Left lung (tissue), 10 donors: ENCODE measurements around the gene AGK. TPM values are rescaled to one million over a fixed set of nuclear protein-coding genes. Genes with fewer than 3 reads are reported as not detected.

Source experiments
- ATAC-seq: fragments of 200-7000 bp; cut with Tn5 transposase; one replicate; pipeline ENCODE4 v1.9.1; 2020; ENCODE audit warnings: moderate library complexity
- DNase-seq, 4 donors: peaks; one replicate each; pipeline ENCODE4 v3.0.0-alpha.2; 2013 to 2020
- H3K27ac ChIP-seq, 2 donors: fragments of 200-600 bp; sonication (generic) in 1 of 2; one replicate each; pipeline versions ENCODE4 v1.5.0 to v1.8.0; 2020 to 2021
- H3K27me3 ChIP-seq, 2 donors: fragments of 200-600 bp; sonication (generic) in 1 of 2; one replicate each; pipeline versions ENCODE4 v1.5.0 to v1.8.0; 2020 to 2021
- H3K36me3 ChIP-seq, 2 donors: fragments of 200-600 bp; sonication (generic) in 1 of 2; one replicate each; pipeline versions ENCODE4 v1.5.0 to v1.8.0; 2020 to 2021
- H3K4me1 ChIP-seq, 2 donors: fragments of 200-600 bp; one replicate each; pipeline ENCODE4 v1.8.0; 2021
- H3K4me3 ChIP-seq, 2 donors: fragments of 200-600 bp; sonication (generic) in 1 of 2; one replicate each; pipeline versions ENCODE4 v1.5.0 to v1.8.0; 2020 to 2021; ENCODE audit warnings: mild to moderate bottlenecking in 1 of 2
- H3K9me3 ChIP-seq, 2 donors: fragments of 200-600 bp; sonication (generic) in 1 of 2; one replicate each; pipeline versions ENCODE4 v1.5.0 to v1.8.0; 2020 to 2021
- intact Hi-C, 2 donors: fragments of 100-400 bp; cut with DNase I; formaldehyde crosslinking; loops; one replicate each; pipeline versions ENCODE4 v1.11.2 to v1.14.2; 2022
- polyA plus RNA-seq, 6 donors: library from polyadenylated mRNA; unstranded; fragments of 120-200 nt; gene quantifications; one replicate each; pipeline ENCODE4 v1.2.1, GENCODE V29; 2013; ENCODE audit not compliant: insufficient read length in 6 of 6
- total RNA-seq, 2 donors: library from RNA; stranded (reverse); fragmentation: NEBNext Ultra II Directional; extraction: Animal tissue kit (Norgen Biotek cat#: 25700); gene quantifications; one replicate each; pipeline ENCODE4 v1.2.1, GENCODE V29; 2021
- TF ChIP-seq, protein P1 (sequence below), 2 donors: fragments of 200-600 bp; sonication (generic) in 1 of 2; IDR thresholded peaks; one replicate each; pipeline versions ENCODE4 v1.5.0 to v1.8.0; 2021; ENCODE audit warnings: antibody characterized with exemption in 2 of 2
- donor health status: DM: no; HTN: yes; CAD: no.
- donor health status: DM: no; HTN: no; CAD: no.

AGK gene
- total and polyA plus RNA-seq, 8 donors, result 24.4 to 40.6 (median 36.8) TPM

DNA sequence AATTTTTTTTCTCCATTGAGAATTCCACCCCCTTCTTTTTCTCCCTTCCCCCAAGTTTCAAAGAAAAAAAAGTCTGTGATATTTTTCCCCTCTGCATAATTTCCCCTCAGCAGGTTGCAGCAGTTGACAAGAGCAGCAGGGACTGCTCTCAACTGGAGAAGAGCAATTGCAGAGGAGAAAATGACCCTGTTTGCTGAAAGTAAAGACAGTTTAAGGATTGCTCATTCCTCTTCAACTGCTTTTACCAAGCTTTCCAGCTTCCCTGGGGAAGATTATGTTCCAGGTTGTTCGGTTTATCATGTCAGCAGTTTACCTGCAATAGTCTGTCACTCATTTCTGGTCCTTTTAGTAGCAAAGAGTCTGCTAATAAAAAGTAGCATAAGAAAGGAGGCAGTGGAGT lies 16.2 kb downstream of the AGK start:
- no peak overlapping the region for H3K4me3 ChIP-seq
- intact Hi-C loops, result no loop called here
- TF ChIP-seq, protein P1, sequence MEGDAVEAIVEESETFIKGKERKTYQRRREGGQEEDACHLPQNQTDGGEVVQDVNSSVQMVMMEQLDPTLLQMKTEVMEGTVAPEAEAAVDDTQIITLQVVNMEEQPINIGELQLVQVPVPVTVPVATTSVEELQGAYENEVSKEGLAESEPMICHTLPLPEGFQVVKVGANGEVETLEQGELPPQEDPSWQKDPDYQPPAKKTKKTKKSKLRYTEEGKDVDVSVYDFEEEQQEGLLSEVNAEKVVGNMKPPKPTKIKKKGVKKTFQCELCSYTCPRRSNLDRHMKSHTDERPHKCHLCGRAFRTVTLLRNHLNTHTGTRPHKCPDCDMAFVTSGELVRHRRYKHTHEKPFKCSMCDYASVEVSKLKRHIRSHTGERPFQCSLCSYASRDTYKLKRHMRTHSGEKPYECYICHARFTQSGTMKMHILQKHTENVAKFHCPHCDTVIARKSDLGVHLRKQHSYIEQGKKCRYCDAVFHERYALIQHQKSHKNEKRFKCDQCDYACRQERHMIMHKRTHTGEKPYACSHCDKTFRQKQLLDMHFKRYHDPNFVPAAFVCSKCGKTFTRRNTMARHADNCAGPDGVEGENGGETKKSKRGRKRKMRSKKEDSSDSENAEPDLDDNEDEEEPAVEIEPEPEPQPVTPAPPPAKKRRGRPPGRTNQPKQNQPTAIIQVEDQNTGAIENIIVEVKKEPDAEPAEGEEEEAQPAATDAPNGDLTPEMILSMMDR (IDR thresholded peaks at IDR 0.05), result no peak
- no peaks in the 10 kb centered on the region for H3K9me3 ChIP-seq
- DNase-seq (no peak), ATAC-seq (no peak)
- peaks cover 0 to 57% of the 10 kb centered on the region in 2 donors for H3K36me3 ChIP-seq
- H3K27ac ChIP-seq, result no peak overlapping the region
- no peaks in the 10 kb centered on the region for H3K4me1 ChIP-seq
- H3K27me3 ChIP-seq, result no peaks in the 10 kb centered on the region

DNA sequence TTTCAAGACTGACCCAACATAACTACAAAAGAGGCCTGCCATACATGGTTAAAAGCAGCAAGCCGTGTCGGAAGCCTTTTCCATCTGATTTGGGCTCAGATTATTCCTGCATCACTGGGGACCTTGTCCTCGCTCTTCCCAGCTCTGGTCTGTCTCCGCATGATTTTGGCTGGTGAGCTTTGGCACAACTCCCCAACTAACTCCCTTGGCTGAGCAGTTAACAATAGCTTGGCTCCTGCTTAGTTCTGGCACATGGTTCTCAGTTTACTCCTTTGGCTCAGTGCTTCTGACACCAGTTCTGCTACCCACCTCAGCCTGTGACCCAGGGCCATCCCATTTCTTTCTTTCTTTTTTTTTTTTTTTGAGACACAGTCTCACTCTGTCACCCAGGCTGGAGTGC lies 17.0 kb downstream of the AGK start:
- peaks cover 0 to 51% of the 10 kb centered on the region in 2 donors for H3K36me3 ChIP-seq
- H3K27ac ChIP-seq, result no peak overlapping the region
- intact Hi-C loops, result no loop called here
- DNase-seq (no peak), ATAC-seq (no peak)
- no peaks in the 10 kb centered on the region for H3K9me3 ChIP-seq
- H3K27me3 ChIP-seq, result no peaks in the 10 kb centered on the region
- H3K4me3 ChIP-seq, result no peak overlapping the region
- TF ChIP-seq, protein P1 (IDR thresholded peaks at IDR 0.05), result no peak
- H3K4me1 ChIP-seq, result no peaks in the 10 kb centered on the region

DNA sequence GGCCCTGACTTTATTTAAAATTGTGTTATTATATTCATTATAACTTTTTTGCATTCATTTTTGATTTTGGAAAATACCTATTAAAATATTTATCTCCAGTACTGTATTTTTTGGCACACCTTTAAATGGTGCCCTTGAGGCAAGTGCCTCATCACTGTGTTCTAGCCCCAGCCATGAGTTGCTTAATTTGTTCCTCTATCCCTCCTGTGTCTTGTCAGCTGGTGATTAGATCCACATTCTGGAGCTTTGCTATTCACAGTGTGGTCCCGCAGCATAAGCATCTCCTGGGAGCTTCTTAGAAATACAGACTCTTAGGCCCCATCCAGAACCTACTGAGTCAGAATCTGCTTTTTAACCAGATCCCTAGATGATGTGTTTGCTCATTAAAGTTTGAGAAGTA lies 19.8 kb downstream of the AGK start:
- H3K36me3 ChIP-seq, result peaks cover 0 to 29% of the 10 kb centered on the region in 2 donors
- intact Hi-C loops, result no loop called here
- H3K4me1 ChIP-seq, result no peaks in the 10 kb centered on the region
- ATAC-seq, result no peak
- TF ChIP-seq, protein P1 (IDR thresholded peaks at IDR 0.05), result no peak
- H3K27ac ChIP-seq, result no peak overlapping the region
- H3K27me3 ChIP-seq, result no peaks in the 10 kb centered on the region
- peaks cover 0 to 19% of the 10 kb centered on the region in 2 donors for H3K9me3 ChIP-seq
- no peak overlapping the region for H3K4me3 ChIP-seq
- DNase-seq, result no peak

DNA sequence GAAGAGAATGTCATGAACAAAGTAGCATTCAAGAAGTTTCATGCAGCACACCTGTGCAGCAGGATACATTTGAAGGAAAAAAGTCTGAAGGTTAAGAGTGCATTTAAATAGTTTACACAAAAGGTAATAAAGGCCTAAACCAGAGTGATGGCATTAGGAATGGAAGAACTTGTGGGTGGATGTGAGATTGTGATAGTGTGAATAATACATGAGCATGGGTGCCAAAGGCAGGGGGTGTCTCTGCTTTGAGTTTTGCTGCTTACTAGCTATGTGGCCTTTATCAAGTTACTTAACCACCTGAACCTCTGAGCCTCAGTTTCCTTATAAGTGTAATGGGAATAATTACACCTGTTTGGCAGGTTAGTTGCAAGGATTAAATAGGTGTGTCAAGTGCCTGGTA lies 21.0 kb downstream of the AGK start:
- intact Hi-C loops, result no loop called here
- Histone ChIP-seq H3K36me3 (peaks cover 0 to 28% of the 10 kb centered on the region in 2 donors), H3K9me3 (peaks cover 0 to 25% of the 10 kb centered on the region in 2 donors), H3K27me3 (no peaks in the 10 kb centered on the region), H3K4me1 (no peaks in the 10 kb centered on the region), H3K27ac (no peak overlapping the region), H3K4me3 (no peak overlapping the region)
- DNase-seq (no peak), ATAC-seq (no peak)
- TF ChIP-seq, protein P1 (IDR thresholded peaks at IDR 0.05), result no peak

DNA sequence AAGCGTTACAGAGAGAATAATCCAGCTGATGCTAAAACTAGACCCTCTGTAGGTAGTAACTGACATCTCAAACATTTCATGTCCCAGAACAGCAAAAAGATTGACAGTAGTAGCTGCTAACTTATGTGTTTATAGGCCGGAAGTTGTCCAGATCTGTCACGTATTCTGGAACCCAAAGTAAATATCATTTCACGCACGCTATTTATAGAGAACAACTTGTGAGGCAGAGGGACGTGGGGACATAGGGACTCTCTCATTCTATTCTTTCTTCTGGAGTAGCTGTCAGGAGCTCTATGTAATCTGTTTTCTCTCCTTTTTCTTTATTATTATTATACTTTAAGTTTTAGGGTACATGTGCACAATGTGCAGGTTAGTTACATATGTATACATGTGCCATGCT lies 22.3 kb downstream of the AGK start:
- TF ChIP-seq, protein P1 (IDR thresholded peaks at IDR 0.05), result no peak
- H3K27ac ChIP-seq, result no peak overlapping the region
- no peak for DNase-seq
- ATAC-seq, result no peak
- intact Hi-C loops, result no loop called here
- no peaks in the 10 kb centered on the region for H3K27me3 ChIP-seq
- H3K4me3 ChIP-seq, result no peak overlapping the region
- H3K4me1 ChIP-seq, result no peaks in the 10 kb centered on the region
- H3K9me3 ChIP-seq, result peaks cover 0 to 30% of the 10 kb centered on the region in 2 donors
- peaks cover 0 to 22% of the 10 kb centered on the region in 2 donors for H3K36me3 ChIP-seq
